Left ventricle myocardium inferior (tissue), 1 donor: ENCODE results near the gene TMEM143. TPM values are rescaled to one million over a fixed set of nuclear protein-coding genes. Genes with fewer than 3 reads are reported as not detected.
"Not testable (repeated sequence)": the region's sequence is repeated elsewhere in the genome, so short reads cannot be mapped to it uniquely, and the experiment has no call there.

Experiments
- DNase-seq: peaks from one replicate; pipeline ENCODE4 v3.0.0-alpha.2; 2020
- H3K27ac ChIP-seq: fragments of 200-600 bp; replicated peaks from 2 replicates; pipeline ENCODE4 v1.8.0; 2021
- H3K27me3 ChIP-seq: fragments of 200-600 bp; 2 replicates; pipeline ENCODE4 v1.8.0; 2021; ENCODE audit warnings: low read depth
- H3K36me3 ChIP-seq: fragments of 200-600 bp; 2 replicates; pipeline ENCODE4 v1.8.0; 2021
- H3K4me1 ChIP-seq: fragments of 200-600 bp; 2 replicates; pipeline ENCODE4 v1.8.0; 2021
- H3K4me3 ChIP-seq: fragments of 200-600 bp; 2 replicates; pipeline ENCODE4 v1.8.0; 2021; ENCODE audit warnings: mild to moderate bottlenecking, moderate library complexity
- H3K9me3 ChIP-seq: fragments of 200-600 bp; replicated peaks from 2 replicates; pipeline ENCODE4 v1.8.0; 2021
- intact Hi-C: fragments of 100-400 bp; cut with micrococcal nuclease; formaldehyde crosslinking; loops from one replicate; pipeline ENCODE4 v1.11.0; 2022
- total RNA-seq: library from RNA; stranded (reverse); fragmentation: NEBNext Ultra II Directional; extraction: Animal tissue kit (Norgen Biotek cat#: 25700); gene quantifications from one replicate; pipeline ENCODE4 v1.2.1, GENCODE V29; 2021
- TF ChIP-seq, protein P1 (sequence below): fragments of 200-600 bp; IDR thresholded peaks from 2 replicates; pipeline ENCODE4 v1.8.0; 2021; ENCODE audit warnings: antibody characterized with exemption, mild to moderate bottlenecking, borderline replicate concordance
- donor health status: DM: no; HTN: yes; CAD: no; lungs with severe emphysema.

The TMEM143 gene
- total RNA-seq, 1 donor from 2014 or later, result 108 TPM

DNA sequence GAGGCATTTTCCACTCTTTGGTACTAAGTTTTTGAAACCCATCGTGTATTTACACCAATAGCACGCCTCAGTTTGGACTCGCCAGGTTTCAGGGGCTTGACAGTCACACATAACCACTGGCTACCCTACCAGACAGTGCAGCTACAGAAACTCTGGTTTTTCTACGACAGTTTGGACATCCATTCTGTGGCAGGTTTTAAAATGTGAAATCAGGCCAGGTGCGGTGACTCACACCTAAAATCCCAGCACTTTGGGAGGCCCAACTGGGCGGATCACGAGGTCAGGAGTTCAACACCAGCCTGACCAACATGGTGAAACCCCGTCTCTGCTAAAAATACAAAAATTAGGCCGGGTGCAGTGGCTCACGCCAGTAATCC is 14.4 kb upstream of the TMEM143 start:
- no peaks in the 10 kb centered on the region for H3K4me1 ChIP-seq
- peaks cover 20% of the 10 kb centered on the region for H3K36me3 ChIP-seq
- TF ChIP-seq, protein P1, sequence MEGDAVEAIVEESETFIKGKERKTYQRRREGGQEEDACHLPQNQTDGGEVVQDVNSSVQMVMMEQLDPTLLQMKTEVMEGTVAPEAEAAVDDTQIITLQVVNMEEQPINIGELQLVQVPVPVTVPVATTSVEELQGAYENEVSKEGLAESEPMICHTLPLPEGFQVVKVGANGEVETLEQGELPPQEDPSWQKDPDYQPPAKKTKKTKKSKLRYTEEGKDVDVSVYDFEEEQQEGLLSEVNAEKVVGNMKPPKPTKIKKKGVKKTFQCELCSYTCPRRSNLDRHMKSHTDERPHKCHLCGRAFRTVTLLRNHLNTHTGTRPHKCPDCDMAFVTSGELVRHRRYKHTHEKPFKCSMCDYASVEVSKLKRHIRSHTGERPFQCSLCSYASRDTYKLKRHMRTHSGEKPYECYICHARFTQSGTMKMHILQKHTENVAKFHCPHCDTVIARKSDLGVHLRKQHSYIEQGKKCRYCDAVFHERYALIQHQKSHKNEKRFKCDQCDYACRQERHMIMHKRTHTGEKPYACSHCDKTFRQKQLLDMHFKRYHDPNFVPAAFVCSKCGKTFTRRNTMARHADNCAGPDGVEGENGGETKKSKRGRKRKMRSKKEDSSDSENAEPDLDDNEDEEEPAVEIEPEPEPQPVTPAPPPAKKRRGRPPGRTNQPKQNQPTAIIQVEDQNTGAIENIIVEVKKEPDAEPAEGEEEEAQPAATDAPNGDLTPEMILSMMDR, result no peak
- intact Hi-C loops, result no loop called here
- H3K27me3 ChIP-seq, result no peaks in the 10 kb centered on the region
- no peak for DNase-seq
- no peaks in the 10 kb centered on the region for H3K9me3 ChIP-seq
- H3K27ac ChIP-seq, result no peak overlapping the region
- no peak overlapping the region for H3K4me3 ChIP-seq

DNA sequence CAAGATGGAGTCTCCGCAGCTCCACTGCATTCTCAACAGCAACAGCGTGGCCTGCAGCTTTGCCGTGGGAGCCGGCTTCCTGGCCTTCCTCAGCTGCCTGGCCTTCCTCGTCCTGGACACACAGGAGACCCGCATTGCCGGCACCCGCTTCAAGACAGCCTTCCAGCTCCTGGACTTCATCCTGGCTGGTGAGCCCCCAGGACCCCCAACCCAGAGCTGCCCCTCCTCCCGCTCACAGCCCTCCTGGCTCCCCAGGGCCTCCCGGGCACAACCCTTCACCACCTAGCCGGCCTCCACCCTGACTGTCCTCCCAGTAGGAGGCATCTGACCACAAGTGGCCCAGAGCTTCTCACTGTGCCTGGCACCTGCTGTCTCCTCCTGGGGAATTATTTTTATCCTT is 9.8 kb upstream of the TMEM143 start:
- H3K4me1 ChIP-seq, result no peaks in the 10 kb centered on the region
- H3K4me3 ChIP-seq, result no peak overlapping the region
- H3K27me3 ChIP-seq, result no peaks in the 10 kb centered on the region
- intact Hi-C loops, result no loop called here
- no peak overlapping the region for H3K27ac ChIP-seq
- no peak for DNase-seq
- H3K36me3 ChIP-seq, result no peaks in the 10 kb centered on the region
- no peaks in the 10 kb centered on the region for H3K9me3 ChIP-seq
- TF ChIP-seq, protein P1, result no peak

DNA sequence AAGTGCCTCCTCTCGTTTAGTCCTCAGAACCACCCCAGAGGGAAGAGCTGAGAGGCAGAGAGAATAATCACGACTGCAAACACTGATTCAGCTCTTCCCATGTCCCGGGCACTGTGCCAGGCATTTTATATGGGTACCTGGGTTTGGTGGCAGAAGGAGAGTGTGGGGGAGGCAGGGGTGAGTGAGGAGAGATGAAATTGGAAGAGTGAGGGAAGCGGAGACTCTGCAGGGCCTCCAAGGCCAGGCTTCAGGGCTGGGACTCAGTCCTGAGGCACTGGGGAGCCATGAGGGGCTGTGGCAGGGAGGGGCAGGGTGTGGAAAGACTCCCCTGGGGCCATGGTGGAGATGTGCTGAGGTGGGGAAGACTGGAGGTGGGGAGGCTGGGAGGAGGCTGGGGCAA is 9.2 kb upstream of the TMEM143 start:
- TF ChIP-seq, protein P1, result no peak
- no peak for DNase-seq
- Histone ChIP-seq H3K4me1 (no peaks in the 10 kb centered on the region), H3K4me3 (no peak overlapping the region), H3K9me3 (no peaks in the 10 kb centered on the region), H3K27me3 (no peaks in the 10 kb centered on the region), H3K36me3 (no peaks in the 10 kb centered on the region), H3K27ac (no peak overlapping the region)
- intact Hi-C loops, result no loop called here

DNA sequence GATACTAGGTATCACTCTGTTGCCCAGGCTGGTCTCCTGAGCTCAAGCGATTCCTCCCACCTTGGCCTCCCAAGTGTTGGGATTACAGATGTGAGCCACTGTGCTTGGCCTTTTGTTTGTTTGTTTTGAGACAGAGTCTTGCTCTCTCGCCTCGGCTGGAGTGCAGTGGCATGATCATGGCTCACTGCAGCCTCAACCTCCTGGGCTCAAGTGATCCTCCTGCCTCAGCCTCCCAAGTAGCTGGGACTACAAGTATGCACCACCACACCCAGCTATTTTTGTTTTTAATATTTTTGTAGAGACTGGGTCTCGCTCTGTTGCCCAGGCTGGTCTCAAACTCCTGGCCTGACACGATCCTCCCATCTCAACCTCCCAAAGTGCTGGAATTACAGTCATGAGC is 8.0 kb upstream of the TMEM143 start:
- H3K27me3 ChIP-seq, H3K36me3 ChIP-seq, DNase-seq, H3K27ac ChIP-seq, H3K4me1 ChIP-seq, H3K9me3 ChIP-seq, H3K4me3 ChIP-seq, intact Hi-C loops: not testable (repeated sequence)

DNA sequence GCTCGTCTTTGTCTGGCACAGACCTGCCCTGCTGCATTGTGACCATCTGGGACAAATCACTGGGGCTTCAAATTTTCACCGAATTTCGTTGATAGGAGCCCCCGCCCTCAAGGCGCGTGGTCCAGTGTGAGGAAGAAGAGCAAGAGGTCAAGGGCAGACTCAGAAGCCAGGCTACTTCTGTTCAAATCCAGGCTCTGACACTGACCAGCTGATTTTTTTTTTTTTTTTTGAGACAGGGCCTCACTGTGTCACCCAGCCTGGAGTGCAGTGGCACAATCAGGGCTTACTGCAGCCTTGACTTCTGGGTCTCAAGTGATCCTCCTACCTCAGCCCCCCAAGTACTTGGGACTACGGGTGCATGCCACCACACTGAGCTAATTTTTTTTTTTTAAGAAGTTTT is 7.6 kb upstream of the TMEM143 start:
- H3K4me3 ChIP-seq, result no peak overlapping the region
- no peaks in the 10 kb centered on the region for H3K4me1 ChIP-seq
- no peaks in the 10 kb centered on the region for H3K27me3 ChIP-seq
- H3K27ac ChIP-seq, result no peak overlapping the region
- TF ChIP-seq, protein P1, result no peak
- no peaks in the 10 kb centered on the region for H3K9me3 ChIP-seq
- no peaks in the 10 kb centered on the region for H3K36me3 ChIP-seq
- intact Hi-C loops, result no loop called here
- no peak for DNase-seq

DNA sequence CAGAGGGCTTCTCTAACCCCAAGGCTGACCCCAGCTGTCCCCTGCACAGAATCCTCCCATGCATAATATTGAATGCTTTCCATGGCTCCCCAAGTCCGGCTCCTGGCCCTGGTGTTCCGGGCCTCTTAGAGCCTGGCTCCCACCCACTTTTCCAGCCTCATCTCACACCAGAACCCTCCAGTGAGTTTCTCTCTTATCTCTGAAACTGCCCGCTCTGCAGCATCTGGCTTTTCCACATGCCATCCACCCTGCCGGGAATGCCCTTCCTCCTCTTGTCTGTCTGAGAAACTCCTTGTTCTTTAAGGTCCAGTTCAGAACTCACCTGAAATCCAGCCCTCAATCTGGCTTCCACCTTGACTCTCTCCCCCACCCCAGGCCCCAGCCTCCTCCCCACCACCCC is 7.2 kb upstream of the TMEM143 start:
- Histone ChIP-seq H3K9me3 (no peaks in the 10 kb centered on the region), H3K27ac (no peak overlapping the region), H3K4me3 (no peak overlapping the region), H3K4me1 (no peaks in the 10 kb centered on the region), H3K36me3 (no peaks in the 10 kb centered on the region), H3K27me3 (no peaks in the 10 kb centered on the region)
- intact Hi-C loops, result no loop called here
- TF ChIP-seq, protein P1, result no peak
- DNase-seq, result no peak
